ENCODE measurements around the gene SIRT6.

DNA sequence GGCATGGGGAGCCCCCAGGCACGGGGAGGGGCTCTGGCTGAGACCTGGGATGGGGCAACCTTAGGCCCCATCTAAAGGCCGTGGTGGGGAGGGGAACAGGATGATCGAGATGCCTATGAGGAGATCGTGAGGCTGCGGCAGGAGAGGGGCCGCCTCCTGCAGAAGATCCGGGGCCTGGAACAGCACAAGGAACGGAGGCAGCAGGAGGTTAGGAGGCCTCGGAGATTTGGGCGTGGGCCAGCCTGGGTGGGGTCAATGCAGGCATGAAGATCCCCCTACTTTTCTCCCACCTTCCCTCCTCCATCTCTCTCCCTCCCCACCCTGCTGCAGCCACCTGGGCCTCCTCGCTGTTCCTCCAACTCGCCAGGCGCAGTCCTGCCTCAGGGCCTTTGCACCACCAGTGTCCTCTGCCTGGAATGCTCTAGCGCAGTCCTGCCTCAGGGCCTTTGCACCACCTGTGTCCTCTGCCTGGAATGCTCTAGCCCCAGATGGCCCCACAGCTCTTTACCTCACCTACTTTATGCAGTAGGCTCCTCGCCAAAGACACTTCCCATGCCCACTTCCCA is 27.9 kb upstream of the SIRT6 start:
- TF ChIP-seq, protein P1, sequence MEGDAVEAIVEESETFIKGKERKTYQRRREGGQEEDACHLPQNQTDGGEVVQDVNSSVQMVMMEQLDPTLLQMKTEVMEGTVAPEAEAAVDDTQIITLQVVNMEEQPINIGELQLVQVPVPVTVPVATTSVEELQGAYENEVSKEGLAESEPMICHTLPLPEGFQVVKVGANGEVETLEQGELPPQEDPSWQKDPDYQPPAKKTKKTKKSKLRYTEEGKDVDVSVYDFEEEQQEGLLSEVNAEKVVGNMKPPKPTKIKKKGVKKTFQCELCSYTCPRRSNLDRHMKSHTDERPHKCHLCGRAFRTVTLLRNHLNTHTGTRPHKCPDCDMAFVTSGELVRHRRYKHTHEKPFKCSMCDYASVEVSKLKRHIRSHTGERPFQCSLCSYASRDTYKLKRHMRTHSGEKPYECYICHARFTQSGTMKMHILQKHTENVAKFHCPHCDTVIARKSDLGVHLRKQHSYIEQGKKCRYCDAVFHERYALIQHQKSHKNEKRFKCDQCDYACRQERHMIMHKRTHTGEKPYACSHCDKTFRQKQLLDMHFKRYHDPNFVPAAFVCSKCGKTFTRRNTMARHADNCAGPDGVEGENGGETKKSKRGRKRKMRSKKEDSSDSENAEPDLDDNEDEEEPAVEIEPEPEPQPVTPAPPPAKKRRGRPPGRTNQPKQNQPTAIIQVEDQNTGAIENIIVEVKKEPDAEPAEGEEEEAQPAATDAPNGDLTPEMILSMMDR (IDR thresholded peaks at IDR 0.05; ENCODE audit: extremely low read depth in 1 of 2, insufficient read depth in 1 of 2, low read depth in 1 of 2, low read length in 2 of 2), result no peak
- TF ChIP-seq EZH2 (IDR thresholded peaks at IDR 0.05; ENCODE audit: borderline replicate concordance, low read depth, low read length, severe bottlenecking) (no peak), POLR2A (IDR thresholded peaks at IDR 0.05; ENCODE audit: low read depth, low read length) (no peak), JUN (IDR thresholded peaks at IDR 0.05; ENCODE audit: borderline replicate concordance, insufficient read depth, insufficient read length, low read depth) (no peak), POLR2AphosphoS5 (IDR thresholded peaks at IDR 0.05; ENCODE audit: insufficient read depth, low read depth, low read length) (no peak)
- TF ChIP-seq, protein P2, sequence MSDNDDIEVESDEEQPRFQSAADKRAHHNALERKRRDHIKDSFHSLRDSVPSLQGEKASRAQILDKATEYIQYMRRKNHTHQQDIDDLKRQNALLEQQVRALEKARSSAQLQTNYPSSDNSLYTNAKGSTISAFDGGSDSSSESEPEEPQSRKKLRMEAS (IDR thresholded peaks at IDR 0.05; ENCODE audit: insufficient read depth, insufficient read length), result no peak

Data from endothelial cell of umbilical vein (primary cell).